ENCODE measurements around the gene DIP2C. TPM values are rescaled to one million over a fixed set of nuclear protein-coding genes. Genes with fewer than 3 reads are reported as not detected.

DIP2C gene, protein sequence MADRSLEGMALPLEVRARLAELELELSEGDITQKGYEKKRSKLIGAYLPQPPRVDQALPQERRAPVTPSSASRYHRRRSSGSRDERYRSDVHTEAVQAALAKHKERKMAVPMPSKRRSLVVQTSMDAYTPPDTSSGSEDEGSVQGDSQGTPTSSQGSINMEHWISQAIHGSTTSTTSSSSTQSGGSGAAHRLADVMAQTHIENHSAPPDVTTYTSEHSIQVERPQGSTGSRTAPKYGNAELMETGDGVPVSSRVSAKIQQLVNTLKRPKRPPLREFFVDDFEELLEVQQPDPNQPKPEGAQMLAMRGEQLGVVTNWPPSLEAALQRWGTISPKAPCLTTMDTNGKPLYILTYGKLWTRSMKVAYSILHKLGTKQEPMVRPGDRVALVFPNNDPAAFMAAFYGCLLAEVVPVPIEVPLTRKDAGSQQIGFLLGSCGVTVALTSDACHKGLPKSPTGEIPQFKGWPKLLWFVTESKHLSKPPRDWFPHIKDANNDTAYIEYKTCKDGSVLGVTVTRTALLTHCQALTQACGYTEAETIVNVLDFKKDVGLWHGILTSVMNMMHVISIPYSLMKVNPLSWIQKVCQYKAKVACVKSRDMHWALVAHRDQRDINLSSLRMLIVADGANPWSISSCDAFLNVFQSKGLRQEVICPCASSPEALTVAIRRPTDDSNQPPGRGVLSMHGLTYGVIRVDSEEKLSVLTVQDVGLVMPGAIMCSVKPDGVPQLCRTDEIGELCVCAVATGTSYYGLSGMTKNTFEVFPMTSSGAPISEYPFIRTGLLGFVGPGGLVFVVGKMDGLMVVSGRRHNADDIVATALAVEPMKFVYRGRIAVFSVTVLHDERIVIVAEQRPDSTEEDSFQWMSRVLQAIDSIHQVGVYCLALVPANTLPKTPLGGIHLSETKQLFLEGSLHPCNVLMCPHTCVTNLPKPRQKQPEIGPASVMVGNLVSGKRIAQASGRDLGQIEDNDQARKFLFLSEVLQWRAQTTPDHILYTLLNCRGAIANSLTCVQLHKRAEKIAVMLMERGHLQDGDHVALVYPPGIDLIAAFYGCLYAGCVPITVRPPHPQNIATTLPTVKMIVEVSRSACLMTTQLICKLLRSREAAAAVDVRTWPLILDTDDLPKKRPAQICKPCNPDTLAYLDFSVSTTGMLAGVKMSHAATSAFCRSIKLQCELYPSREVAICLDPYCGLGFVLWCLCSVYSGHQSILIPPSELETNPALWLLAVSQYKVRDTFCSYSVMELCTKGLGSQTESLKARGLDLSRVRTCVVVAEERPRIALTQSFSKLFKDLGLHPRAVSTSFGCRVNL (N-terminal part only)
- total RNA-seq, result 1.6 and 2.6 TPM in 2 replicates

DNA sequence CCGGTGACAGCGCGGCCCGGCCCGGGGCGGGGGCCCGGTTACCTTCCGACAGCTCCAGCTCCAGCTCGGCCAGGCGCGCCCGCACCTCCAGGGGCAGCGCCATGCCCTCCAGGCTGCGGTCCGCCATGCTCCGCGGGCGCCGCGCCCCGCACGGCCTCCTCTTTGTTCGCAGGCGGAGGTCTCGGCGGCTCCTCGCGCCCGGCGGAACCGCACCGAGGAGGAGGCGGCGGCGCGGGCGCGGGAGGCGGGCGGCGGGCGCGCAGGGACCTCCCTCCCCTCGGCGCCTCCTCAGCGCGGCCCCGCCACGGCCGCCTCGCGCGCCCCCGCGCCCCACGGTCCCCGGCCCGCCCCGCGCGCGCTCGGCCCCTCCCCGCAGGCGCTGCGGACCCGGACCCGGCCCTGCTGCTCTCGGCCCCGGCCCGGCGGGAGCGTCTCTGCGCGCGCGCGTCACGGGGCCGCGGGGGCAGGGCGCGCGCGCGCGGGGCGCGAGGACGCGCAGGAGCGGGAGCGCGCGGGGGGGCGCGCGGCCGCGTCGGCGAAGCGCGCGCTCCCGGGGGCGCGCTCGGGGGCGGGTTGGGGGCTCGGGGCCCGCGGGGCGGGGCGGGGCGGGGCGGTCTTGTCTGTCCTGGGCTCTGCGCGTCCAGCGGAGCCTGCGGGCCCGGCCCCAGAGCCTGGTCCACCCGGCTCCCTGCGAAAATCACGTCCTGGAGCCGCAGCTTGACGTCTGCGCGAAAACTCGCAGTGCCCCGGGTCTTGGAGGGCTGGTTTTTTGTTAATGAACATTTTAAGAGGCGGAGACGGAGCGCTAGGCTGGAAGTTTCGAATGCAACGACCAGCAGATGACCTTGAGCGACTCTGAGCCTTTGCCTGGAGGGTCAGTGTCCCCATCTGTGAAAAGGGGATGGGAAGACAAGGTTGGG is at the start of gene DIP2C:
Gene DIP2C (minus strand): TSS at position 217 of the 920 bp plus-strand sequence. CDS start 90 bp downstream, at position 127.
- no peak for DNase-seq (ENCODE audit: low spot score)
- H3K9me3 Mint-ChIP-seq, result no peaks in the 10 kb centered on the region
- H3K4me1 Mint-ChIP-seq (ENCODE audit: low read depth), result no peaks in the 10 kb centered on the region
- H3K27ac Mint-ChIP-seq, result no peak within 1 kb of the TSS
- no peaks in the 10 kb centered on the region for H3K36me3 Mint-ChIP-seq (ENCODE audit: low read depth)
- peak within 1 kb of the TSS; percentile 50 for H3K4me3 Mint-ChIP-seq (ENCODE audit: low read depth)
- peaks cover 39% of the 10 kb centered on the region for H3K27me3 Mint-ChIP-seq (ENCODE audit: low read depth)
- intact Hi-C loops (cut with micrococcal nuclease), result no loop called here

DNA sequence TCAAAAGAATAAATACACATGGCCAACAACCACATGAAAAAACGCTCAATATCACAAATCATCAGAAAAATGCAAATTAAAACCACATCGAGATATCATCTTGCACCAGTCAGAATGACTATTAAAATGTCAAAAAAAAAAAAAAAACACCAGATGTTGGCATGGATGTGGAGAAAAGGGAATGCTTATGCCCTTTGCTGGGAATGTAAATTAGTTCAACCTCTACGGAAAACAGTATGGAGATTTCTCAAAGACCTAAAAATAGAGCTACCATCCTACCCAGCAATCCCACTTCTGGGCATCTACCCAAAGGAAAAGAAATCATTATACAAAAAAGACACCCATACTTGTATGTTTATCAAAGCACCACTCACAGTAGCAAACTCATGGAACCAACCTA is 45.0 kb upstream of the DIP2C start:
- no peak overlapping the region for H3K4me3 Mint-ChIP-seq (ENCODE audit: low read depth)
- H3K36me3 Mint-ChIP-seq (ENCODE audit: low read depth), result no peaks in the 10 kb centered on the region
- intact Hi-C loops (cut with micrococcal nuclease), result no loop called here
- no peak overlapping the region for H3K27ac Mint-ChIP-seq
- H3K27me3 Mint-ChIP-seq (ENCODE audit: low read depth), result no peaks in the 10 kb centered on the region
- H3K9me3 Mint-ChIP-seq, result peaks cover 11% of the 10 kb centered on the region
- DNase-seq (ENCODE audit: low spot score), result no peak
- H3K4me1 Mint-ChIP-seq (ENCODE audit: low read depth), result no peaks in the 10 kb centered on the region

DNA sequence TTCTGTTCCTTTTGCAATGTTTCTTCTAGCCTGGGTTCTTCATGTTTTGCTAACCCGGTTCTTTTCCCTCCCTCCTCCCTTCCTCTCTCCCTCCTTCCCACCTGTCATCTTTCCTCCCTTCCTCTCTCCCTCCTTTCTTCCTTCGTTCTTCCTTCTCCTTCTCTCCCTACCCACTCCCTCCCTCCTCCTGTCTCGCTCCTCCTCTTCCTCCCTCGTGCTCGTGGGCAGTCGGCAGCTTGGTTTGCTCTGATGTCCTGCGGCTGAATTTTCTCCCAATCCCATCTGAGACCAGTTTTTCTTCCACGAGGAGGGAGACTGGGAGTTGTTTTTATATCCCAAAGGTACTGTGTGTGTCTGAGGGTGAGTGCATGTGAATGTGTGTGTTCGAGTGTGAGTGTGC is 43.6 kb upstream of the DIP2C start:
- no peaks in the 10 kb centered on the region for H3K36me3 Mint-ChIP-seq (ENCODE audit: low read depth)
- no peaks in the 10 kb centered on the region for H3K4me1 Mint-ChIP-seq (ENCODE audit: low read depth)
- H3K9me3 Mint-ChIP-seq, result peaks cover 11% of the 10 kb centered on the region
- H3K27ac Mint-ChIP-seq, result no peak overlapping the region
- no peaks in the 10 kb centered on the region for H3K27me3 Mint-ChIP-seq (ENCODE audit: low read depth)
- no peak overlapping the region for H3K4me3 Mint-ChIP-seq (ENCODE audit: low read depth)
- intact Hi-C loops (cut with micrococcal nuclease), result no loop called here
- no peak for DNase-seq (ENCODE audit: low spot score)

DNA sequence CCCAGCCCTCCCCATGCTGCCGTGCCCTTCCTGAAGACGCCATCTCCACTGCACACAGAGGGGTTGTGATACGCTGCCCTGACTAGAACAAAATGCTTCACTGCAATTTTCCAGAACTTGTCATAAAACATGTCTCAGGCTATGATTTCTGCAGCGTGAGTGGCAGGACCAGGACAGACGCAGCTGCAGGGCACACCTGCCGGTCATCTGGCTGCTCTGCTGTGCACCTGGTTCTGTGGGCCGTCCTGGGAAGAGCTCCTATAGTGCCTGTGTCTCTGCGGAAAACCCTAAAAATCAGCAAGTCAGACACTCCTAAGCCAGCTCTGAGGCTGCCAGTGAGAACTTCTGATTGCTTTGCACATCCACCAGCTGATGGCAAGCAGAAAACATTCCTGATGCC is 39.7 kb upstream of the DIP2C start:
- H3K27ac Mint-ChIP-seq, result no peak overlapping the region

DNA sequence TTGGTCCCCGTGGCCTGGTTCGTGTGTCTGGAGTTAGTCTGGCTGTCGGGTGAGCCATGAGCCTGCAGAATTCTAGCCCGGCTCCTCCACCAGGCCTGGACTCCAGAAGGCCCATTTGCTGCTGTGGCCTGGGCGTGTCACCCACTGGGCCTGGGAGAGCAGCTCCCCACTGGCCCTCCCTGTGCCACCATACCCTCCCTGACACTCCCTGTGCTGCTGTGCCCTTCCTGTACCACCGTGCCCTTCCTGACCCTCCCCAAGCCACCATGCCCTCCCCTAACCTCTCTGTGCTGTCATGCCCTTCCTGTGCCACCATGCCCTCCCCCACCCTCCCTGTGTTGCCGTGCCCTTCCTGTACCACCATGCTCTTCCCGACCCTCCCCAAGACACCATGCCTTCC is 39.1 kb upstream of the DIP2C start:
- intact Hi-C loops (cut with micrococcal nuclease), result no loop called here
- no peak for DNase-seq (ENCODE audit: low spot score)
- no peaks in the 10 kb centered on the region for H3K9me3 Mint-ChIP-seq
- no peaks in the 10 kb centered on the region for H3K36me3 Mint-ChIP-seq (ENCODE audit: low read depth)
- no peak overlapping the region for H3K4me3 Mint-ChIP-seq (ENCODE audit: low read depth)
- H3K27me3 Mint-ChIP-seq (ENCODE audit: low read depth), result no peaks in the 10 kb centered on the region
- no peak overlapping the region for H3K27ac Mint-ChIP-seq
- H3K4me1 Mint-ChIP-seq (ENCODE audit: low read depth), result no peaks in the 10 kb centered on the region

More for the DNA sequence above, 39.7 kb upstream of the DIP2C start:
- Mint-ChIP-seq H3K9me3 (peaks cover 4% of the 10 kb centered on the region), H3K36me3 (ENCODE audit: low read depth) (no peaks in the 10 kb centered on the region), H3K27me3 (ENCODE audit: low read depth) (no peaks in the 10 kb centered on the region), H3K4me1 (ENCODE audit: low read depth) (no peaks in the 10 kb centered on the region), H3K4me3 (ENCODE audit: low read depth) (no peak overlapping the region)
- intact Hi-C loops (cut with micrococcal nuclease), result no loop called here
- no peak for DNase-seq (ENCODE audit: low spot score)

DNA sequence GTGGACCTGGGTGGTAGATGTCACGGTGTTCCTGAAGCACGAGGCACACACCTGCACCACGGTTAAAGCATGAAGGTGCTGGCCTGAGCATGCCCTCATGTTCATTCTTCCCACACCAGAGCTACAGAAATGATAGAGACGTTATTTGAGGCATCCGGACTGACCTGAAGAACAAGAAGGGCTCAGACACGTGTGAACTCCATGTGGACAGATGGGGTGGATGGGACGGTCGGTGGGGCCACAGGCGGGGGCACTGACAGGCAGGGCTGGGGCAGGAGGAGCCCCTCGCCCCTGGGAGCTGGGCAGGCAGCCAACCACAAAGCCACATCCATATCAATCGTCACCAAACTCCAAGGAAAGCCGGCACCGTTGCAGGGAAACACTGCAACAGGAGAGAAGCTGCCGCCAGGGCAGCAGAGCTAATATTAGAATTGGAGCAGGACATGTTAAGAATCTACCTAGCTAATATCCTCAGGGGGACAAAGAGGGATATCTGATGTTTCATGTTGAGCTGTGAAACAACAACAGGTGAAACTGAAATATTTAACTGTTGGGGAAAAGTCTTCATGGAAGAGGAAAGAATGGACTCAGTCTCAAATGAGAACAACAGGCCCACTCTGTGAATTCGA is 37.8 kb upstream of the DIP2C start:
- Mint-ChIP-seq H3K36me3 (ENCODE audit: low read depth) (no peaks in the 10 kb centered on the region), H3K9me3 (no peaks in the 10 kb centered on the region), H3K27me3 (ENCODE audit: low read depth) (no peaks in the 10 kb centered on the region), H3K27ac (no peak overlapping the region), H3K4me3 (ENCODE audit: low read depth) (no peak overlapping the region), H3K4me1 (ENCODE audit: low read depth) (no peaks in the 10 kb centered on the region)
- intact Hi-C loops (cut with micrococcal nuclease), result no loop called here
- no peak for DNase-seq (ENCODE audit: low spot score)

DNA sequence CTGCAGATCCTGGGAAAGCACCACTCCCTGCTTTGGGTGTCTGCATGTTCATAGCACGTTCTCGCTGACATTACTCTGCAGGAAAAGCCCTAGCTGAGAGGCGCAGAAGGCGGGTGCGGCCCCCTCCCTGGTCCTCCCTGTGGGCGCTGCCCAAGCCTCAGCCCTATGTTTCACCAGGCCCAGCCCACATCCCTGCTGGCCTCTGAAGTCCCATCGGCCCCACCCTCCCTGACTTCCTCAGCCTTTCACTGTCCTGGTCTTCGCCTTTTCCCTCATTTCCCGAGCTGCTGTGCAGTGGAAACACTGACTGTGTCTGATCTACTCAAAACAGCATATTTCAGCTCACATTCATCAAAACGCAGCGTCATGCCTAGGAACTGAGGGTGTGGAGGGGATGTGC is 36.3 kb upstream of the DIP2C start:
- H3K4me3 Mint-ChIP-seq (ENCODE audit: low read depth), result no peak overlapping the region
- H3K27ac Mint-ChIP-seq, result no peak overlapping the region
- no peaks in the 10 kb centered on the region for H3K9me3 Mint-ChIP-seq
- no peaks in the 10 kb centered on the region for H3K27me3 Mint-ChIP-seq (ENCODE audit: low read depth)
- intact Hi-C loops (cut with micrococcal nuclease), result no loop called here
- no peaks in the 10 kb centered on the region for H3K4me1 Mint-ChIP-seq (ENCODE audit: low read depth)
- H3K36me3 Mint-ChIP-seq (ENCODE audit: low read depth), result no peaks in the 10 kb centered on the region
- DNase-seq (ENCODE audit: low spot score), result no peak

DNA sequence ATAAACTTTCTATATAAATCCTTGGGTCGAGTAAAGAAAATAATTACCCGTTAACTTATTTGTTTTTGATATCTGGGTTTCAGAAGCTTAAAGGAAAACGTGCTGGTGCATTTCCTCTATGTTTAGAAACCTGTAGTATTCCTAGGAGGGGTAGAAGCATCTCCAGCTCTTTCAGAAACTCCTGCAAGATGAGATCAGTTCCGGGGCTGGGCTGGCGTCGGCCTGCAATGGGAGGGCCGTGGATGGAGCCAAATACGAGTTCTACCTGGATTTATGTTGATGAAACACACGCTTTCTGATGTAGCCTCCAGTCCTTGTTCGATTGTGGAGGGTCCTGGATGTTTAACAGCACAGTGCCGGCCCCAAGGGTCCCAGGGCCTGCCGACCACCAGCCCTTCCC is 35.8 kb upstream of the DIP2C start:
- H3K27ac Mint-ChIP-seq, result no peak overlapping the region
- DNase-seq (ENCODE audit: low spot score), result no peak
- H3K9me3 Mint-ChIP-seq, result no peaks in the 10 kb centered on the region
- H3K36me3 Mint-ChIP-seq (ENCODE audit: low read depth), result no peaks in the 10 kb centered on the region
- no peaks in the 10 kb centered on the region for H3K4me1 Mint-ChIP-seq (ENCODE audit: low read depth)
- no peak overlapping the region for H3K4me3 Mint-ChIP-seq (ENCODE audit: low read depth)
- intact Hi-C loops (cut with micrococcal nuclease), result no loop called here
- H3K27me3 Mint-ChIP-seq (ENCODE audit: low read depth), result no peaks in the 10 kb centered on the region

DNA sequence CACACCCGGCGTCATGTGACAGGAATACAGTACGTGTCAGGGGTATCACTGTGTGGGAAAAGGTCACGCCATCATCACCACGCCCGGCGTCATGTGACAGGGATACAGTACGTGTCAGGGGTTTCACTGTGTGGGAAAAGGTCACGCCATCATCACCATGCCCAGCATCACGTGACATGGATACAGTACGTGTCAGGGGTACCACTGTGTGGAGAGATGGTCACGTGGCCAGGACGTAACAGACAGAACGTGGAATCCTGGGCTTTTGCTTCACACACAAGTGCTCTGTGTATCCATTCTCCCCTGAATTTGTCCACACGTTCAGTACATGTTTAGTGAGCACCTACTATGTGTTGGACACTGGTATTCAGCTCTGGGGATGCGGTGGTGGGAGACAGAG is 34.5 kb upstream of the DIP2C start:
- no peaks in the 10 kb centered on the region for H3K9me3 Mint-ChIP-seq
- H3K36me3 Mint-ChIP-seq (ENCODE audit: low read depth), result no peaks in the 10 kb centered on the region
- no peaks in the 10 kb centered on the region for H3K27me3 Mint-ChIP-seq (ENCODE audit: low read depth)
- H3K4me3 Mint-ChIP-seq (ENCODE audit: low read depth), result no peak overlapping the region
- no peaks in the 10 kb centered on the region for H3K4me1 Mint-ChIP-seq (ENCODE audit: low read depth)
- DNase-seq (ENCODE audit: low spot score), result no peak
- no peak overlapping the region for H3K27ac Mint-ChIP-seq
- intact Hi-C loops (cut with micrococcal nuclease), result no loop called here

DNA sequence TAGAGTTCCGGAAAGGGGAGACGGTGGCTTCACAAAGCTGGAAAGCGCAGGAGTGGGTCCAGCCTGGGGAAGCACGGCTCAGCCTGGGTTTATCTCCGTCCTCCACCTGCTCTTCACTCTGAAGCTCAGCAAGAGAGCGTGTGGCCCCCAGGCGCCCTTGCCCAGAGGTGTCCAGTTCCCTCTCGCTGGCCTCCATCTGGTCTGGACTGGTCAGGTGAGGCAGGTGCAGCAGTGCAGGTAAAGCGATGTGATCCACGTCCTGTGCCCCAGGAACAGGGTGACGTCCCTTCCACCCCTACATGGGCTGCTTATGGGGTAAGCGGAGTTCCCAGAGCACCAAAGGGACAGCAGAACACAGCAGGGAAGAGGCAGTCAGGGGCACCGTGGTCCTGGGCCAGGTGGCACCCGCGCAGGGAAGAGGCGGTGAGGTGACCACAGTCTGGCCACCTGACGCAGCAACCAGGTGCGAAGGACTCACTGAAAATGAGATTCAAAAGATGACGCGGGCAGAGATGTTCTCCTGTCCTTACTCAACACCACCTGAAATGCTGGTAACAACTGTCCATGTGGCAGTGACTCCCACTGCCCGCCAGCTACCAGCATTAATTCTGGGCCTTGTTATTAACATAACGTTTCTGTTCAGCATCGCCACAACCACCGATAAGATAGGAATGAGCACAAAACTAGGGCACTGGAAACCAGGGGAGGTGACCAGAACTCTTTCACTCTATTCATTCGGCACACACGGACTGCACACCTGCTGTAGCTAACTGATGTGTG is 33.0 kb upstream of the DIP2C start:
- intact Hi-C loops (cut with micrococcal nuclease), result no loop called here
- no peaks in the 10 kb centered on the region for H3K36me3 Mint-ChIP-seq (ENCODE audit: low read depth)
- DNase-seq (ENCODE audit: low spot score), result no peak
- no peaks in the 10 kb centered on the region for H3K4me1 Mint-ChIP-seq (ENCODE audit: low read depth)
- no peaks in the 10 kb centered on the region for H3K9me3 Mint-ChIP-seq
- H3K27ac Mint-ChIP-seq, result no peak overlapping the region
- H3K27me3 Mint-ChIP-seq (ENCODE audit: low read depth), result no peaks in the 10 kb centered on the region
- H3K4me3 Mint-ChIP-seq (ENCODE audit: low read depth), result no peak overlapping the region

DNA sequence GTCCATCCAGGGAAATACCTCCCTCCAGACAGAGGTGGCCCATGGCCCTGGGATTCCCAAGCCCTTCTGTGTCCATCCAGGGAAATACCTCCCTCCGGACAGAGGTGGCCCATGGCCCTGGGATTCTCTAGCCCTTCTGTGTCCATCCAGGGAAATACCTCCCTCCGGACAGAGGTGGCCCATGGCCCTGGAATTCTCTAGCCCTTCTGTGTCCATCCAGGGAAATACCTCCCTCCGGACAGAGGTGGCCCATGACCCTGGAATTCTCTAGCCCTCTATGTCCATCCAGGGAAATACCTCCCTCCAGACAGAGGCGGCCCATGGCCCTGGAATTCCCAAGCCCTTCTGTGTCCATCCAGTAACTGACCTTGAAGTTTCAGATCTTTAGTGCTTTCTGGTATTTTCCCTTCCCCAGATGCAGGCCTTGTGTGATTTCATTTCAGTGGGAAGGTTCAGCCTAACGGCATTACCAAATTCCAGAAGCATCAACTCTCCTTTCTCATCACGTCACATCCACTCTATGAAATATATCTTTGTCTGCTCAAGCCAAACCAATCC is 28.8 kb upstream of the DIP2C start:
- H3K9me3 Mint-ChIP-seq, result peaks cover 8% of the 10 kb centered on the region
- no peaks in the 10 kb centered on the region for H3K36me3 Mint-ChIP-seq (ENCODE audit: low read depth)
- no peak for DNase-seq (ENCODE audit: low spot score)
- H3K27ac Mint-ChIP-seq, result no peak overlapping the region
- peaks cover 3% of the 10 kb centered on the region for H3K27me3 Mint-ChIP-seq (ENCODE audit: low read depth)
- intact Hi-C loops (cut with micrococcal nuclease), result no loop called here
- no peaks in the 10 kb centered on the region for H3K4me1 Mint-ChIP-seq (ENCODE audit: low read depth)
- no peak overlapping the region for H3K4me3 Mint-ChIP-seq (ENCODE audit: low read depth)
